Neural crest cell (in vitro differentiated cells): Measurements from ENCODE around the gene SLC25A22. TPM values are rescaled to one million over a fixed set of nuclear protein-coding genes. Genes with fewer than 3 reads are reported as not detected.

Experiments
- DNase-seq: peaks from one replicate; pipeline ENCODE4 v3.0.0; 2021; ENCODE audit warnings: low read depth, mixed read lengths, low spot score
- H3K27ac Mint-ChIP-seq: one replicate; pipeline ENCODE4 v1.8.0; 2021; ENCODE audit warnings: mild to moderate bottlenecking, mixed read lengths; ENCODE audit not compliant: unreplicated experiment
- H3K27me3 Mint-ChIP-seq: 2 replicates; pipeline ENCODE4 v1.8.0; 2021; ENCODE audit warnings: low read depth, mild to moderate bottlenecking, mixed read lengths
- H3K36me3 Mint-ChIP-seq: 2 replicates; pipeline ENCODE4 v1.8.0; 2021; ENCODE audit warnings: low read depth, mild to moderate bottlenecking, mixed read lengths
- H3K4me1 Mint-ChIP-seq: 2 replicates; pipeline ENCODE4 v1.8.0; 2021; ENCODE audit warnings: mixed read lengths
- H3K4me3 Mint-ChIP-seq: one replicate; pipeline ENCODE4 v1.8.0; 2021; ENCODE audit warnings: mild to moderate bottlenecking, mixed read lengths
- H3K9me3 Mint-ChIP-seq: 2 replicates; pipeline ENCODE4 v1.8.0; 2021; ENCODE audit warnings: mixed read lengths
- CTCF ChIP-seq: fragments of 200-600 bp; sonication (generic); conservative IDR thresholded peaks from 2 replicates; pipeline ENCODE4 v1.5.0; 2021; ENCODE audit warnings: antibody characterized with exemption, mild to moderate bottlenecking
- total RNA-seq: library from RNA; stranded (reverse); gene quantifications from 2 replicates; pipeline ENCODE4 v1.2.1, GENCODE V29; 2021

The SLC25A22 gene
- total RNA-seq, 1 donor from 2014 or later = 54.6 TPM

DNA sequence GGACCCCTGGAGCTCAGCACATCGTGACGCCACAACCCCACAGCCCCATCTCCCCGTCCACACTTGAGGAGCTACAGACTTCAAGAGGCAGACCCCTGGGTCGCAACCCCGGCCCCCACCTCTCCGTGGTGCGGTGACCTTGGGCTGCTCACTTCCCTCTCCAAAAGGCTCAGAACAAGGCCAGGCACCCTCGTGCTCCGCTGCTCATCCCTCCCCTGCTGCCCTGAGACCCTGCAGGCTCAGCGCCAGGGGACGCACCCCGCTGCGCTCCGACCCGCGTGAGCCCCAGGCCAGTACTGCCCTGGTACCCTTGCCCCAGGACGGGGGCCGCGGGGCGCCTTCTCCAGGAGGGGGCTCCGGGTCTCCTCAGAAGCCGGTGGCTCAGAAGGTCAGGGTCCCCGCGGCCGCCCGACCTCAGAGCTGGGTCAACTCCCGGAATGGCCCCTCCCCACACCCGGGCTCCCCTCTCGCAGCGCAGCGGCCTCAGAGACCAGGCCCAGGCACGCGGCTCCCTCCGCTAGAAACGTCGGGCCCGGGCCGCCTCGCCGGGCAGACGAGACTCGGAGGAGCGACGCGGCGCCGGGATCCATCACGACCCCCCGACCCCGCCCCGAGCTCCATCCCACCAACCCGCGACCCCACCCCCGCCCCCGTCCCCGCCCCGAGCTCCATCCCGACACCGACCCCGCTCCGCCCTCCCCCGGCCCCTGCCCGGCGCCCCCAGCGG, 21.4 kb downstream of the SLC25A22 start:
- peaks cover 26% of the 10 kb centered on the region for H3K4me1 Mint-ChIP-seq
- peak overlapping the region; percentile 91 for H3K4me3 Mint-ChIP-seq
- no peaks in the 10 kb centered on the region for H3K27me3 Mint-ChIP-seq
- TF ChIP-seq CTCF = no peak
- H3K36me3 Mint-ChIP-seq = no peaks in the 10 kb centered on the region
- peak; percentile 40 for DNase-seq
- peak overlapping the region; percentile 93 for H3K27ac Mint-ChIP-seq
- H3K9me3 Mint-ChIP-seq = no peaks in the 10 kb centered on the region

GRCh38 chr11:776263-776560, 21.9 kb downstream of the SLC25A22 start:
- DNase-seq = no peak
- Mint-ChIP-seq H3K36me3 (no peaks in the 10 kb centered on the region), H3K4me3 (peak overlapping the region; percentile 91), H3K27ac (peak overlapping the region; percentile 93), H3K4me1 (peaks cover 26% of the 10 kb centered on the region), H3K9me3 (no peaks in the 10 kb centered on the region), H3K27me3 (no peaks in the 10 kb centered on the region)
- TF ChIP-seq CTCF = no peak

DNA sequence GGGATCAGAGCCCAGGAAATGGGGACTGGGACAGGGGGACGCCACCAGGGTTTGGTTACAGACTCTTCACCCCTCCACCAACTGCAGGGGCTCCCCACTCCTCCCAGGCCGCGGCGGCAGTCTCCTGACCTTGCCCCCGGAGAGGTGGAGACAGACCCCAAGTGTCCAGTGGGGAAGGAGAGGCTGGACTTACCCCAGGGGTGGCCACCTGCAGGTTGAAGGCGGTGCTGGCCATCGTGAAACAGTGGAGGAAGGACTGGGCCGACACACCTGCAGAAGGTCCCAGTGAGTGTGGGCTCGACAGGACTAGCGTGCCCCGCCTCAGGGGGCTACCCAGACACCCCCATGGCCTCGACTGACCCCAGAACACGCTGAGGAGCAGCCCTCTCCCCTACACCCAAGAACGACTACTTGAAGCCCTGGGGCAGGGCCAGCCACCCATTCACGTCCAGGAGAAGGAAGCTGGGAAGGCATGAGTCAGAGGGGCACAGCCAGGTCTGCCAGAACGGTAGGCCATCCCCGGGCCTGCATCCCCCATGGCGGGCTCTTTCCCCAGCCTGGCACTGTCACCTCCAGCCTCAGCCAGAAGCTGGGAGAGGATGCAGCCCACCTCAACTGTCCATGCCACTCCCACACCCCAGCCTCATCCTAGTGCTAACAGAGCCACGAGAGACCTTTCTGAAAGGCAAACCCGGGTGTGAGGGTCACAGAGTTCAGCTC, 23.0 kb downstream of the SLC25A22 start:
- Mint-ChIP-seq H3K9me3 (no peaks in the 10 kb centered on the region), H3K4me3 (peak overlapping the region; percentile 91), H3K27ac (no peak overlapping the region), H3K4me1 (peaks cover 18% of the 10 kb centered on the region), H3K27me3 (no peaks in the 10 kb centered on the region), H3K36me3 (no peaks in the 10 kb centered on the region)
- DNase-seq = no peak
- TF ChIP-seq CTCF = no peak

GRCh38 chr11:773830-774229, 24.3 kb downstream of the SLC25A22 start:
- Mint-ChIP-seq H3K27ac (no peak overlapping the region), H3K4me1 (peaks cover 18% of the 10 kb centered on the region), H3K4me3 (peak overlapping the region; percentile 57), H3K27me3 (no peaks in the 10 kb centered on the region), H3K36me3 (no peaks in the 10 kb centered on the region), H3K9me3 (no peaks in the 10 kb centered on the region)
- no peak for DNase-seq
- no peak for TF ChIP-seq CTCF

- peak overlapping the region; percentile 66 for H3K4me3 Mint-ChIP-seq
Observed at GRCh38 chr11:773425-773824, 24.7 kb downstream of the SLC25A22 start.

More at GRCh38 chr11:773425-773824, 24.7 kb downstream of the SLC25A22 start:
- H3K27ac Mint-ChIP-seq = peak overlapping the region; percentile 12
- DNase-seq = no peak
- no peaks in the 10 kb centered on the region for H3K9me3 Mint-ChIP-seq
- H3K27me3 Mint-ChIP-seq = no peaks in the 10 kb centered on the region
- H3K4me1 Mint-ChIP-seq = peaks cover 18% of the 10 kb centered on the region
- H3K36me3 Mint-ChIP-seq = no peaks in the 10 kb centered on the region
- no peak for TF ChIP-seq CTCF
